SK-MEL-5 (cell line): ENCODE data around the gene CUX1. TPM values are rescaled to one million over a fixed set of nuclear protein-coding genes. Genes with fewer than 3 reads are reported as not detected.

ENCODE experiments used
- DNase-seq: peaks from one replicate; pipeline ENCODE4 v3.0.0-alpha.2; 2016; ENCODE audit warnings: low read depth, low spot score
- in situ Hi-C: cut with HindIII; loops from 2 replicates; pipeline ENCODE4 v1.10.0; 2016; ENCODE audit warnings: low sequenced_read_pairs, high pct_unique_total_duplicates, low pct_unique_long_range_greater_than_20kb
- total RNA-seq: library from RNA; depleted of rRNA; stranded (reverse); fragments of >200 nt; shearing (Covaris generic); gene quantifications from 2 replicates; pipeline ENCODE4 v1.2.3, GENCODE V29; 2014

CUX1 gene
- total RNA-seq, 1 experiment from 2014 or later, result 43.6 TPM

DNA sequence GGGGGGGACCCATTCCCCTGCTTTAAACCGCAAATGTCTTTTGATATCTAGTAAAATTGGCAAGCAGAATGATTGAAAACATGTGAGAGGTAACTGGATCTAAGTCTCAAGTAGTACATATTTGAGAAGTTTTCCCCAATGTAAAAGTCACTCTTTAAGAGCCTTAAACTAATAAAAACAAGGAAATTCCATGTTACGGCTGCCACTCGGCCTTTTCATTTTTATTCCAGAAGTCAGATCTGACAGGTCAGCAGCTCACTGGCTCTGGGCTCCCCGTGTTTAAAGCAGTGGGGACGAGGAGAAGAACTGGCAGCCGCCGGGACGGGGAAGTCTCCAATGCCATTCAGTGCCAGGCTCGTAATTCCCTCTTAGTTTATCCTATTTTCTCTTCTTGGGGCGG lies 80.7 kb downstream of the CUX1 start:
- no peak for DNase-seq
- in situ Hi-C loops, result no loop called here

- in situ Hi-C loops, result no loop called here
- no peak for DNase-seq
Measured at GRCh38 chr7:101899616-101900015, 82.2 kb downstream of the CUX1 start.

DNA sequence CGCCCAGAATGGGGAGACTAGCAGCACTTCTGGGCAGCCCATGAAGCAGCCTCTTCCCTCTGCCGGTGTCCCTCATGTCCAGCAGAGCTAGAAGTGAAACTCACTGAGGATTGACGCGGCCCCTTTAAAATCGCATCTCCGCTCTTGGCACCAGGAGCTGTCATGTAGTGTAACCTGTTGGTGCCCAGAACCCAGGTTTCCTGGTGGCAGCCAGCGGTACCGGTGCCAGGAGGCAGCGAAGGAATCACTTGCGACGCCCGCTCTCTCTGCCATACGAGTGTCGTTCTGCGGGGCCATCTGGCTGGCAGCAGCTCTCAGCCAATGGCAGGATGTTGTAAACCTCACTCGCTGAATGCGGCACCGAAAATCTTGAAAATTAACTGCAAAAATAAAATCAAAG lies 82.7 kb downstream of the CUX1 start:
- in situ Hi-C loops, result no loop called here
- no peak for DNase-seq

DNA sequence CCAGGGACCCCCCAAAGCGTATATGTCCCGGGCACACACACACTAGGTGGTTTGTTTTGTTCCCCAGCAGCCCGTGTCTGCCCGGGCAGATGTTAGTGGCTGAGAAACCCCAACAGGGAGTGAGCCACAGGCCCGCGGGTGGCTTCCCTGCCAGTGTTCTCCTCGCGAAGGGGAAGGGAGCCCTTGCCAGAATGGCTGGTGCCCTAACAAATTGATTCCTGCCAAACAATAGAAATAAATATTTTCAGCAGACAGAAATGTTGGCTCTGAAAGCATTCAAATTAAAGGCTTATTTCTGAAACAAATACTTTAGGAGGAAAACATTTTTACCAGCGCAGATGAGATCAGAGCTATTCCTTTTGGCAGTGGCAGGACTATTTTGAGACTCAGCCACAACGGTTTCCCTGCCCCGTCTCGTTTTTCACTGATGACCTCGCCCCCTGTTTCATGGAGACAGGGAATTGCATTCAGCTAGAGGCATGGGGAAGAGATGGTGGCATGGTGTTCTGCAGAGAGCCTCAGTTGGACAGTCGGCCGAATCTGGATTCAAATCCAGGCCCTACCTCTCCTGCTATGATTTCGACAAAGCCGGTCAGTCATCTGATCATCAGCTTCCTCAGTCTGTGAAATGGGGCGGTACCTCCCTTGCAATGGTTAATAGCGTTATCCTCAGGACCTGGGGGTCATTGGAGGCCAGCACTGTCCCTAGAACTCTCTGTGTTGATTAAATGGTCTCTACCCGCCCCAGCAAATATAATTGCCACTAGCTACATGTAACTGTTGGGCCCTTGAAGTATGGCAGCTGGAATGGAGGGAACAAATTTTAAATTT lies 84.5 kb downstream of the CUX1 start:
- DNase-seq, result no peak
- in situ Hi-C loops, result no loop called here

DNA sequence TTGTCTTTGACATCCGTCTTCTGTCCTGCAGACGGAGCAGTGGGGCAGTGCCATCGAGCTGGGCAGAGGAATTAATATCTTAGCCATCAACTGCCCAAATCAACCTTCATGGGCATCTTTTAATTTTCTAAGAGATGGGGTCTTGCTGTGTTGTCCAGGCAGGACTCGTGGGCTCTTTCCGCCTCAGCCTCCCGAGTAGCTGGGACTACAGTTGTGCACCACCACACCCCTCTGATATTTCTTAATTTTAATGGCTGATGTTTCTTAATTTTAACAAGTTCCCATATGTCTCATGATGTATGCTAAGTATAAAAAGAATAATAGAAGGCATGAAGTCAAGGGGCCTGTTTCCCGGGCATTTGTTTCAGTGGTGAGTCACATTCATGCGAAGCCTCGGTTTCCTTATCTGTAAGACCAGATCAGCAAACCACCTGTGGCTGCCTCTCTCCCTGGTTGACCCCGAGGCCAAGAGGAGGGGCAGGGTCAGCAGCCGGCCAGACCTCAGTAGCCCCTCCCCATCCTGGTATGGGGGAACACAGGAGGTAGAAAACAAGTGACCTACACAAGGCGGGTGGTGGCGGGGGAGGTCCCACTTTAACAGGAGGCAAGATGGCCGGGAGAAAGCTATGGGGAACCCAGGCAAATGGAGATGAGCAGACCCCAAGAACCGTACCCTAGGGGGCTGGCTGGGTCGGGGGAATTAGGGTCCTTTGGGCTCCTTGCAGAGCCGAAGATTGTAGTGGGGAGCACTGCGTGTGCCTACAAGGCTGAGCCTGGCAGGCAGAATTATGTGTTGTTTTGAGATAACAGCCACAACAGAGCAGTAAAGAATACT lies 85.5 kb downstream of the CUX1 start:
- DNase-seq, result no peak
- in situ Hi-C loops, result no loop called here

DNA sequence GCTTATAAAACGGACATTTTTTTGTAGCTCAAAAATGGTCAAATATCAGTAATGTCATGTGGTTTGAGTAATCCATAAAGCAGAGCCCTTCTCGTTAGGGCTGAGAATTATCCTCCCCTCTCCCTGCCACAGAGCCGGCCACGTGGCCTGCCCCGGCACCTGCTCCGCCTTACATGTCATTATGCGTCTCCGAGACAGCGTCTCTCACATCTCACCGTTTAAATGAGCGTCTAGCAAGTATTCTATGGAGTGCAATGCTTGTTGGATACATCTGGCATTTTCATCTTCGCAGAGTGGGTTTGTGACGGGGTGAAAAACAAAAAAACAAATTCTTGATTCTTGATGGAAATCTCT lies 86.1 kb downstream of the CUX1 start:
- no peak for DNase-seq
- in situ Hi-C loops, result no loop called here

DNA sequence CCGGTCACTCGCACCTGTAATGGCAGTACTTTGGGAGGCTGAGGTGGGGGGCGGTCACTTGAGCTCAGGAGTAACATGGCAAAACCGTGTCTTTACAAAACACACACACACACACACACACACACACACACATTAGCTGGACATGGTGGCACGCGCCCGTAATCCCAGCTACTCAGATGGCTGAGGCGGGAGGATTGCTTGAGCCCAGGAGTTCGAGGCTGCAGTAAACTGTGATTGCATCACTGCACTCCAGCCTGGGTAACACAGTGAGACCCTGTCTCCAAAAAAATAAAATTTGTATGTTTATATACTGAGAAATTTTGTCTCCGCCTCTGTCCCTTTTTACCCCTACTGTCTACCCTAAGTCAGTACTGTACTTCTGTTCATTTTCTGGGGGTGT lies 86.6 kb downstream of the CUX1 start:
- DNase-seq, result no peak
- in situ Hi-C loops, result no loop called here

GRCh38 chr7:101905203-101905865 lies 87.9 kb downstream of the CUX1 start:
- no peak for DNase-seq
- in situ Hi-C loops, result no loop called here

- in situ Hi-C loops, result no loop called here
- DNase-seq, result no peak
Measured at GRCh38 chr7:101906291-101907240, 89.1 kb downstream of the CUX1 start.

GRCh38 chr7:101910991-101911799 lies 93.8 kb downstream of the CUX1 start:
- in situ Hi-C loops, result no loop called here
- no peak for DNase-seq

DNA sequence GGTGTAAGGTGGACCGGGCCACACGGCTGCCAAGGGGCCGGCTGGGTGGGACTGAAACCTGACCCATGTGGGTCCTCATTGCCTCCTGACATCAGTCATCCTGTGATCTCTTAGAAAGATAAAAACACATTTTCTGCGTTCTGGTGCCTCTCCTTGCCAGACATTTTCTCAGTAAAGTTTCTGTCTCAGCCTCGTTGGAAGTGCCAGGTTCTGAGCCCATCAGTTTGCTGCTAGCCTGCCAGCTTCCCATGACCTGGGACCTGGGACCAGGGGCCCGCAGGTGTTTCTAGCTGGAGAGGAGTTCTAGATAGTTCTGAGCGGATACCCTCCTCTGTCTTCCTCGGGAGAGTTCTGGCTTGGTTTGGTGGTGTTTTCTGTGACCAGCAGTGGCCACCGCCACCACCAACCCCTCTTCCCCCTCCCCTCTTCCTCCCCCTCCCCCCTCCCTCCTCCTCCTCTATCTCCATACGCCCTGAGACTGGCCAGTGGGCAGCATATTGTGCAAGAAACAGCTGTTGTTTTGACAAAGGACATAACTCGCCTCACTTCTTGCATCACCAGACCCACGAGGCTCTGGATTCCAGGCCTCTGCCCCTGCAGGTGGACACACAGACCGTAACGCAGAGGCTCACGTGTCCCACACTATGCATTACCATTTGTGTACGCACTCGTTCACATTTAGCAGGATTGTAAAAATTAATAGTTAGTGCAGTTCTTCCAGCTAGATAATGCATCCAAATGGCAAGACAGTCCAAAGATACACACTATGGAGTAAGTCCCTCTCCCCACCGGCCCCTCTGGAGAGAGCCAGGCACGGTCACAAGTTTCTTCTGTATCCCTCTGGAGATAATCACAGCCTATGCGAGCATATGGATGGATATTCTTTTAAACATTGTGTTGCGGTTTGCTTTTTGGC lies 94.6 kb downstream of the CUX1 start:
- DNase-seq, result no peak
- in situ Hi-C loops, result no loop called here

DNA sequence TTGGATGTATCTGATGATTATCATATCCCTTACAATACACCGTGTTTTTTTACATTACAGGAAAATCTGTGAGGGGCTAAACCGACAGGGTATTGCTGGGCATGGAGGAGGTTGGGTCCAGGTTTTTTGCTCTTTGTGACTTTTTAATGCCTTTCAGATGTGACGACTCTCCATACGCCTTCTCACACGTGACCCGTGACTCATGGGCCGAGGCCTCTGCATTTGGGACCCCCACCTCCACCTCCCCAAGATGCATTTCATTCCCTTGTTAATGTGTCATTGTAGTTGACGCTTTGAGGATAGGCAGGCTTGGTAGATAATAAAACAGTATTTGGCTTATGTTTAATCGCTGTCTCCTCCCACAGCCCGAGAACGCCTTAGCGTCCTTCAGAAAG lies 95.3 kb downstream of the CUX1 start:
- DNase-seq, result no peak
- in situ Hi-C loops, result no loop called here

GRCh38 chr7:101913247-101913721 lies 95.9 kb downstream of the CUX1 start:
- DNase-seq, result no peak
- in situ Hi-C loops, result no loop called here

DNA sequence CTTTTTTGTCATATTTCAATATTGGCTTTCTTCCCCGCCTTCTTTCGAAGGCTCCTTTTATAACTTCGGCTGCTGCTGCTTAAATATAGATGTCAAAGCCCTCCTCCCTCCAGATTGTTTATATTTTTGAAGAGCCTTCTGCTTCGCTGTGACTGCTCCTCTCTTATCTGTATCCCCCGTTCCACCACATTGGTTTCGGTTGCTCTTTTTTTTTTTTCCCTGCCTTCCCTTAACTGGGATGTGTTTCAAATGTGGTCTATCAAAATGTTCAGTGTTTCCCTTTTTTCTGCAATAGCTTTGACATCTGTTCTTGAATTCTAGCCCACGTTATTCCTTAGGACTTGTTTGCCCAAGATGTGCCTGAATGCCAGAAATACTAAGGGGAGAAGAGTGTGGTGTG lies 96.4 kb downstream of the CUX1 start:
- in situ Hi-C loops, result no loop called here
- no peak for DNase-seq

DNA sequence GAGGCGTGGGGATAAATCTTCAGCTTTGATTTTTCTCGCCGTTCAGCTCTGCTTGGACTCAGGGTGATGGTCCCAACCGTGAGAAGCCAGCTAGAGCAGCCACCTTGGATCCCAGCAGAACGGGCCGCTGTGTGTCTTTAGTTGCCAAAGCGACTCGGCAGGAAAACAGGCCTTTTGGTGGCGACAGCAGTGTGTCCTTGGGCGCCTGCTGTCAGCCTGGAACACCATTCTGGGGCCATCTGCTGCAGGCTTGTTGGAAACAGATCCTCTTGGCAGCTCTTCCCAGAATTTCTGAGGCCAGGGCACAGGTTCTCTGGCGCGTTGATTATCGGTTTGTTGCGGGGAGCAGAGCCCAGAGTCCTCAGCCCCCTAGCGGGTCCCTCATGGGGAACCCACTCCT lies 97.6 kb downstream of the CUX1 start:
- no peak for DNase-seq
- in situ Hi-C loops, result no loop called here
